HPDE6-E6E7 (cell line): ENCODE data around the gene IMPDH1.

Experiments used
- DNase-seq: peaks from one replicate; pipeline ENCODE4 v3.0.0; 2011; ENCODE audit warnings: missing footprints; ENCODE audit errors: extremely low spot score

Gene IMPDH1

DNA sequence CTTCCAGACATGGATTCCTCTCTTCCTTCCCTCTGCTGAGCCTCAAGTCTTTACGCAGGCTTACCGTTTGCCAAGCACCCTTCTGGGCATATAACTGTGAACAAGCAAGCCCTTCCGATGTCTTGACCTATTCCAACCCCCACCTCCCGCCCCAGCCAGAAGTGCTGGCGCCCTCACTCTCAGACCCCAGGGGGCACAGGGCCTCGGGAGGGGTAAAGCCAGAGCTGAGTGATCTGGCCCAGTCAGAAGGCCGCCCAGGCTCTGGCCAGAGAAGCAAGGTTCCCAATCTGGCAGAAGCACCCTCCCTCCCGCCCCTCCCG is 49.5 kb downstream of the IMPDH1 start:
- DNase-seq: no peak

DNA sequence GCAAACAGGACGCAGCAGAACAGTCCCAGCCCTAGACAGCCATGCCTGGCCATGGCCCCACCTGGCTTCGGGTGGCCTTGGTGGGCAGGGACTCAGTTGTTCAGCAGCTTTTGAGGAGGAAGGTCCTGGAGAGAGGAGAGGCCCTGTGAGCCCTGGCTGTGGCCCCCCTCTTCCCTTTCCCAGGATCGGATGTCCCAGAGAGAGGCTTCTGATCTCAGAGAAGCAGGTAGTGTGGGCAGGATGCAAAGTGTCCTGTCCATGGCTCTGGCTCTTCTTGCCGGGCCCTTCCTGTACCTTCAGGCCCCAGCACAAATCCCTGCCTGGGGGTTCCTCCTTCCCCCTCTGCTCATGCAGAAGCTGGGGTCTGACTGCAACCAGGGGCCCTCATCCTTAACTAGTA is 49.8 kb downstream of the IMPDH1 start:
- no peak for DNase-seq

DNA sequence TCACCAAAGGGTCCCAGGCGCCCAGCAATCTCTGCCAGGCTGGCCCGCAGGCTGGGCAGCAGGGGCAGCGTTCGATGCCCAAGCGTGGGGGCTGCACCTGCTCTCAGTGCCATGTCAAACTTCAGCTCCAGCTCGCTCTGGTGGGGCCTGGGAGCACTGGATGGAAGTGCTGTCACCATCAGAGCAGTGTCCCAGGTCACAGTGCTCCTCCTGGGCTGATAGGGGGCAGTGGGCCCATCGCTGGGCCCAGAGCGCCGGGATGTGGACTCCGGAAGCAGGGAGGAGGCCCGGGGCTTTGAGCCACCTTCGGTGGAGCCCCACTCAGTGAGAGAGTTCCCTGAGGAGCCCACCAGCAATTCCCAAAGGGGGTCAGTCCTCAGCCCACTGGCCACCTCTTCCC is 50.4 kb downstream of the IMPDH1 start:
- DNase-seq: no peak

DNA sequence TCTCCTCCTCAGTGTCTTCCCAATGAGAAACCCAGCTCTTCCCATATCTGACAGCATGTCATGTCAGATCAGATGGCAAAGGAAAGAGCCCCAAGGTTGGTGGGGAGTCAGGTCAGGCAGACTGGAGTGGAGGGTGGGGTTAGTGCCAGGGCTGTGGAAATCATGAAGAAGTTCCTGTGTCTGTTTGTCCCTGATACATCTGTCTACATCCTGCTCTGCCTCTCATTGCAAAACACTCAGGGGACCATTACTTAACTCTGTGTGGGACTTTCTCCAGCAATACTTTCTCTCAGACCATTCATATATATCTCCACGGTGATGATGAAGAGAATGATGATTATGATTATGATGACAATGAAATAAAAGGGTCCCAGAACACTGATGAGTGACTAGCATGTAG is 51.5 kb downstream of the IMPDH1 start:
- no peak for DNase-seq

DNA sequence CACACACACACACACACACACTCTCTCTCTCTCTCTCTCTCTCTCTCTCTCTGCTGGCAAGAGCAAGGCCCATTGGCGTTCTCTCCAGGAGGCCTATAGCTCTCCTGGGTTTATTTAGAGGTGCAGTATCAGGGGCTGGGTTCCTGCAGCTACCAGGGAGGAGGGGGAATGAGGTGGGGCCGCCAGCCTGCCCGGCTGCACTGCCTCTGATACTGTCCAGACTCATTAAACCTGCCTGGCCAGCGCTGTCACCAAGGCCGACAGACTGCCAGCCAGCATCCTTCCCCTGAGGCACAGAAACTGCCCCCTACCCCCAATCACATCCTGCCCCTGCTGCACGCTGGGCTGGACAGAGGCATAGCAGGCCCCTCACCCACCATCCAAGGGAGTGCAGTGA is 52.6 kb downstream of the IMPDH1 start:
- DNase-seq: no peak

DNA sequence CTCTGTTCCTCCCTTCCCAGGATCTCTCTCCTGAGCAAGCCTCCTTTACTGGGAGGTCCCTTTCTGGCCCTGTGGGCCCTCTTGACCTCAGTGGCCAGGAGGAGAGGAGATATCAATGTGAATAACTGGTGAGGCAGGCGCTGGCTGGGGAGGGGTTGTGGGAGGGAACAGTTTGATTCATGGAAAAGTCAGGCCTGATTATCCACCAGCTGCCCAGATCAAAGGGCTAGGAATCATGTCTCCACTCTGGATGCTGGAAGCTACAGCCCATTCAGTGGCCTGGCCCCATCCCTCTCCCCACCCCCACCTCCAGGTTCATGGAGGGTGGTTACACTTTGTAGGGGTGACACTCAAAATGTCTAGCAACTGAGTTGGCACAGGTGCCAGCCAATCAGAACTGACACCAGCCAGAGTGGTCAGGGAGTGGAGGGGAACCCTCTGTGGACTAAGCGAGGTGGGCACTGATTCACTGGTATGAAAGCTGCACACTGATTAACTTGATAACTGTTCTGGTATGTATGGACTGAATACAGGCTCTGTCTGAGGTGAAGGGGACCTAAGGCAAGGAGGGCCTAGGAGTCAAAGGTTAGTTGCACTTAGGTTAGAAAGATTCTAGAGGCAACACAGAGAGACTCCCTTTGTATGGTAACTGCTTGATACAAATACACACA is 53.1 kb downstream of the IMPDH1 start:
- no peak for DNase-seq

DNA sequence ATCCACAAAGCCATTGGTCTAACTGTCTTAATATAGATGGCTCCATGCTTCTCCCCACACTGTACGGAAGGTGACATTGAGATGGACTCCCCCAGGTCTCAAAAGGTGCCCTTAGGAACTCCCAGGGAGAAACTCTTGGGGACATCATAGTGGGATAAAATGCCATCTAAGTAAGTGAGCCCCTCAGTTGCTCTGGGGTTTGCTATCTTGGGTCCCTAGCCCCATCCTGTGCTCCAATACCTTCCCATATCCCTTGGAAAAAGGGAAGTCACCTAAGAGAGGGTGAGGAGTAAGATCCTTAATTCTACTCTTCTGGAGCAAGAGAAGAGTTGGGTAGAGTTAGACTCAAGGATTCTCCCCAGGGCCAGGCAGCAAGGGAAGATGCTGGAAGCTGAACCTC is 56.2 kb downstream of the IMPDH1 start:
- DNase-seq: no peak

DNA sequence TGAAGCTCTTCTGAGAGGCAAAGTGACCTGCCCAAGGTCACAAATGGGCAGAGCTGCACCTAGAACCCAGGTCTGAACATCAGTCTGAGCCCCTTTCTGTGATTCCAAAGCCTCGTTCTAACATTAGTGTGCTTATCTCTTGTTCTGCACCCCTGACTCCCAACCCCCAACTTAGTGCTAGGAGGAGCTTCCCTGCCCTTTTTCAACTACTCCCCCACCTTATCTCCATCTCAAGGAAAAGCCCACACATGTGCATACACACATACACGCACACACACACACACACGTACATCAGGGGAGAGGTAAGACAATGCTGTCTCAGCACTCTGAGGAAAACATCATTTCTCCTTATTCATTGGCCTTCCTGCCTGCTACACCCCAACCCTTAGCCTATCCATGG is 56.6 kb downstream of the IMPDH1 start:
- no peak for DNase-seq

DNA sequence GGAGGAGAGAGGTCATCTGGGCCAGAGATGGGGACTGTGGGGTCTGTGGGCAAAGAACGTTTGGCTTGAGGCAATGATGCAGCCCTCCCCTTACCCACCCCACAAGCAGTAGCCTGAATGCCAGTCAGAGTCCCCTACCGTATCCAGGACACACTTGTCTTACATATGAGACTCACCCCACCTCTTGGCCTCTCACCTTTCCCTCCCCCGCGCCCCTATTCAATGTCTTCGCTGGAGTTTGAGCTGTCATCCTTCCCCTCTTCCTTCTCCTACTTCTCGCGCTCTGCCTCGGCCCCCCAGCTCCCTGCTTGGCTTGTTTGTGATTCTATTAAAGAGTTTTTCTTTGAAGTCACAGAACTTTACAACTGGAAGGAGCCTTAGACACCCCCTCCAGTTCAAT is 57.1 kb downstream of the IMPDH1 start:
- no peak for DNase-seq

DNA sequence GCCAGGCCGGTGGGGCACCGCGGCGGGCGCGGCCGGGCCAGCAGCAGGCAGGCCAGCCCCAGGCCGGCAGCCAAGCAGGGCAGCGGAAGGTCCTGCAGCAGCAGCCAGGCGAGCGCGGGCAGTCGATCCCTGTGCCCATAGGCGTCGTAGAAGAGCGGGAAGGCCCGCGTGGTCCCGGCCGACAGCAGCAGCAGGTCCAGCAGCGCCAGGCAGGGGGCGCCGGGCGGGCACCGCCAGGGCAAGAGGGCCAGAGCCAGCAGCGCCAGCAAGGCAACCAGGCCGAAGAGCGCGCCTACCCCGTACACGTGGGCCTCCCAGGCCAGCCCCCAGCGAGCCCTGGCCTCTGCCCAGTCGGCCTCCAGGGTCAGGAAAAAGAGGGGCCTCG is 57.6 kb downstream of the IMPDH1 start:
- no peak for DNase-seq

DNA sequence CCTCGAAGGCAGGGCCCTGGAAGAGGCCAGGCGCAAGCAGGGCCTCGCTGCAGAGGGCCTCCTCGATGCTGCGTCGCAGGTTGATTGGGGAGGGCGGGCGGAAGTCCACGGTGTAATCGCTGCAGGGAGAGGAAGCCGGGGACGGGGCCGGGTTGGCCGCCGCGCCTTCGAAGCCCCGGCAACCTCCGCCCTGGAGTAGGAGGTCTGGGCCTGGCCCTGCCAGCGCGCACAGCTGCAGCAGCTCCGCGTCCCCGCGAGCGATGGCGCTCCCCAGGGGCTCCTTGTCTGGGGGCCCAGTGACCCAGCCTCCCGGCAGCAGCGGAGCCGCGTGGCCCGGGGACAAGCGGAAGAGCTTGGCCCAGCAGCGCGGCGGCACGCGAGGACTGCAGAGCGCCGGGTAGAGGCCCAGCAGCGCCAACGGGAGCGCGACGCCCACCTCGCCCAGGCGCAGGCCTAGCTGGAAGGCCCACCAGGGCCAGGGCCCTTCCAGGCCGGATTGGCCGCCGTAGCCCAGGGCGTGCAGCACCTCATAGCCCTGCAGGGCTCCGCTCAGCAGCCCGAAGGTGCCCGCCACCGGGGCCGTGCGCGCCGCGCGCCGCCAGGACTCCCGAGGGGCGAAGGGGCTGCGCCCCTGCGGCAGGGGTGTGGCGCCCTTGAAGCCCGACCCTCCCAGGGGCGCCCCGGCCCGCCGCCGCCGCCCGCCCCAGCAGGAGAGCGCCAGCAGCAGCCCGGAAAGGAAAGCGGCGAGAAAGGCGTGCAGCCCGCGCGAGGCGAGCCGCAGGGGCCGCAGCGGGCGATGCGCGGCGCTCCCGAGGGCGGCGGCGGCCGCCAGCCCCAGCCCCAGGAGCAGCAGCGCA is 58.3 kb downstream of the IMPDH1 start:
- no peak for DNase-seq

DNA sequence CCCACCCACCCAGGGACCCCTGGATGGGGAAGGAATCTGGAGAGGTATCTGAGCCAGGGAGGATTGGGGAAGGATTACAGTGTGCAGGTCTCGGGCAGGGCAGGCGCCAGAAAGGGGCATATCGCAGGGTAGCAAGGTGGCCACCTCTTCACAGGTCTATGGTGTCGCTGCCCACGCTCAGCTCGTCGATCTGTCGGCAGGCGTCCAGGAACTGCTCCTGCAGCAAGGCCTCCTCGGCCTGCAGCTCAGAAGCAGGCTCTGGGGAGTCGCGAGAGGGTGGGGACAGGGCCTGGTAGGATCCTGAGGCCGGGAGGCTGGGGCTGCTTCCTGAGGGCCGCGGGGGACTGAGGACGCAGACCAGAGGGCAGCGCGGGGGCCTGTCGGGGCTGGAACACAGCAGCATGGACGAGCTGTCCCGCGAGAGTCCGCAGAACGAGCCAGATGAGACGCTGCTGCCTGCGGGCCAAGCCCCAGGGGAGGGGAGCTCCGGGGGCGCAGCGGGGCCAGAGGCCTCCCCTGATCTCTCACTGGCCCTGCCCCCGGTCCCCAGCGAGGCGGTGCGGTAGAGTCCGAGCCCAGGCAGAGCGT is 59.0 kb downstream of the IMPDH1 start:
- DNase-seq: no peak

DNA sequence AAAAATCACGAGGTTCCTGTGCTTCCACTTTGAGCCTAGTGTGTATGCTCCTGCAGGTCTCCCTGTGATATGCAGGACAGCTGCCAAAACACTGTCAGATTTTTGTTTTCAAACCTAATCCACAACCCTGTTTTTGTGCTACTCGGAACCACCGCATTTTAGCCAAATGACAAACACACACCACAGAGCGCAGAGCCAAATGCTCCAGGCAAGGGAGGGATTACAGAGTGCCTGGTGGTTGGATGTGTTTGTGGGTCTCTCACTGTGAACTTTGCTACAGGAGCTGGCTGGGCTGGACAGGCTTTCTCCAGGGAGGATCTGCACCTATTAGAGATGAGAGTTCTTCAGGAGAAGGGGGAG is 60.3 kb downstream of the IMPDH1 start:
- no peak for DNase-seq

DNA sequence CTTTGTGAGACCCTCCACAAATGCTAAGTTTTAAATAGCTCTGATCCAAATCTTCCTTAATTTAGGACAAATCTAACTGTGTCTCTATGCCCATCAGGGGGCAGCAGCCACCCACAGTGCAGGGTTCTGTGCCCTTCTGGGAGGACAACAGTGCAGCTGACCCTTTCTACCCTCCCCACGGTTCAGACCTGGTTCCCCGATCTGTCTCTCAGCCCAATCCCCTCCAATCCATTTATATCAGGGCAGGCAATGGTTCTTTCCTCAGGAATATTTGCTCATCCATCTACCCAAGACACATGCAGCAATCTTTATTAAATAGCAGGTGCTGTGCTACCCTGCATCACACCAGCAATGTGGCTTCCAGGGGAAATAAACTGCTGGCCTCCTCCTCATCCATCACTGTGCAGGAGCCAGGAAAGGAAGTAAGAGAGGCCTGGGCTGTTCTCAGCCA is 62.1 kb downstream of the IMPDH1 start:
- DNase-seq: no peak

DNA sequence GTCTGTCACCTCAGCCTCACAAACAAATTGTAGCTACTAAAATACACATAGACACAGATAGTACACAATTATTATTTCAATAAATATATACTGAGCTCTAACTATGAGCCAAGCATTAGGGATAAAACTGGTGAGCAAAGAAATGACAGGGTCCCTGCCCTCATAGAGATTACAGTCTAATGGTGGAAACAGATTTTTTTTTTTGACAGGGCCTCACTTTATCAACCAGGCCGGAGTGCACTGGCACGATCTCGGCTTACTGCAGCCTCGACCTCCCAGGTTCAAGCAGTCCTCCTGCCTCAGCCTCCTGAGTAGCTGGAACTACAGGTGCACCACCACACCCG is 65.4 kb downstream of the IMPDH1 start:
- DNase-seq: no peak

DNA sequence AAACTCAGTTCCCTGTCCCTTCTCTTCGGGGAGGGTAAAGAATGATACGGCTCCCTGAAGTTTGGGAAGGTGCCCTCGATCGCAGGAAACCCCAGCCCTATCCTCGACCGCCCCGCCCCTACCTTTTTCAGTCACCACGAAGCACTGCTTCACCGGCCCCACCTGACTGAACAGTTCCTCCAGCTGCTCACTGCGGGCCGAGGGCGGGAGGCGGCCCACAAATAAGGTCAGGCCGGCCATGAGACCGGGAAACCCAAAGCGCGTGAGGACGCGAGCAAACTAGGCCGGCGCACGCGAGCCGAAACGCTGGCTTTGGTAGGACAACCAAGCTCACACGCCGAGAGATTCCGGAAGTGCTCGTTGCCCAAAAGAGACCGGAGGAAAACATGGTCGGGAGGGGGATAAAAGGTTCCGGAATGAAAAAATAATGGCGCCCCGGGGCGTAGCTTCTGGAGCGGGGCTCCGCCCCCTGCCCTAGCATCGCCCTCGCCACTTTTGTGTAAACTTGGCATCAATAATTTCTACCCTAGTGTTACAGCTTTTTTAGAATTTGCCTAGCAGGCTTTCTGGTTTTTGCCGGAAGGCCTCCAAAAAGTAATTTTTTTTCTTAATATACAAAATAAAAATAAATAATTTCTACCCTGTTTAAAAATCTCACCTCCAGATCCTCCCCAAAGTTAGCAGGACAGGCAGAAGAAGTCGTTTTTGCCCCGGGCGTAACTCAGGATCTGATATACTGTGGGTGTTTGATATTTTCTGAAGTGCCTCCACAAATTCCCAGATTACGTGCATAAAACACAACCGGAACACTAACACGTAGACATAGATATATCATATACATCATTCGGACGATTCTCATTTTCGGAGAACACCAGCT is 66.0 kb downstream of the IMPDH1 start, which contains the start of gene RBM28:
Gene RBM28 (minus strand): TSS at position 355 of the 877 bp plus-strand sequence. CDS start 115 bp downstream, at position 240.
- peak; percentile 84 for DNase-seq
